HepG2 (cell line): ENCODE measurements around the gene MRPL38. TPM values are rescaled to one million over a fixed set of nuclear protein-coding genes. Genes with fewer than 3 reads are reported as not detected.

Experiments
- ERF ChIP-seq: IDR thresholded peaks from 2 replicates; pipeline ENCODE4 v1.6.1; 2018; ENCODE audit warnings: missing biosample characterization, missing genetic modification reagents
- FIP1L1 ChIP-seq: fragments of 200-400 bp; formaldehyde crosslinking; IDR thresholded peaks from 2 replicates; pipeline ENCODE4 v1.6.1; 2018; ENCODE audit warnings: low read depth, mild to moderate bottlenecking, low read length, moderate library complexity, borderline replicate concordance; ENCODE audit not compliant: insufficient read depth
- FOXC1 ChIP-seq: sonication (generic); formaldehyde crosslinking; IDR thresholded peaks from 2 replicates; pipeline ENCODE4 v1.8.0; 2022; ENCODE audit warnings: mild to moderate bottlenecking, missing genetic modification reagents, borderline replicate concordance
- GTF3A ChIP-seq: sonication (generic); formaldehyde crosslinking; conservative IDR thresholded peaks from 2 replicates; pipeline ENCODE4 v1.4.0; 2020; ENCODE audit warnings: mild to moderate bottlenecking, missing genetic modification reagents
- KDM4B ChIP-seq: sonication (generic); formaldehyde crosslinking; IDR thresholded peaks from 2 replicates; pipeline ENCODE4 v1.4.0; 2020; ENCODE audit warnings: missing genetic modification reagents
- MED13 ChIP-seq: sonication (generic); formaldehyde crosslinking; IDR thresholded peaks from 2 replicates; pipeline ENCODE4 v1.5.0; 2020; ENCODE audit warnings: missing genetic modification reagents
- NBN ChIP-seq: fragments of 450-650 bp; conservative IDR thresholded peaks from 2 replicates; pipeline ENCODE4 v1.6.1; 2017
- NR2F1 ChIP-seq, 2 experiments: fragments of 450-650 bp in 1 of 2; formaldehyde crosslinking in 1 of 2; IDR thresholded peaks; 2 replicates each; pipeline versions ENCODE4 v1.5.0 to v1.6.1; 2016 to 2020; ENCODE audit warnings: mild to moderate bottlenecking in 1 of 2, missing compliant biosample characterization in 1 of 2, missing genetic modification reagents in 1 of 2, moderate library complexity in 1 of 2
- PHF20 ChIP-seq: sonication (generic); formaldehyde crosslinking; IDR thresholded peaks from 2 replicates; pipeline ENCODE4 v1.5.0; 2020; ENCODE audit warnings: mild to moderate bottlenecking, missing genetic modification reagents
- RFXAP ChIP-seq: sonication (generic); formaldehyde crosslinking; IDR thresholded peaks from 2 replicates; pipeline ENCODE4 v1.4.0; 2020; ENCODE audit warnings: missing genetic modification reagents, borderline replicate concordance
- SATB2 ChIP-seq: sonication (generic); formaldehyde crosslinking; IDR thresholded peaks from 2 replicates; pipeline ENCODE4 v1.5.0; 2020; ENCODE audit warnings: missing genetic modification reagents
- ZNF136 ChIP-seq: sonication (generic); formaldehyde crosslinking; IDR thresholded peaks from 2 replicates; pipeline ENCODE4 v1.8.1; 2022; ENCODE audit warnings: low read depth, mild to moderate bottlenecking, moderate library complexity, missing genetic modification reagents
- ZNF160 ChIP-seq: sonication (generic); formaldehyde crosslinking; IDR thresholded peaks from 2 replicates; pipeline ENCODE4 v1.8.0; 2022; ENCODE audit warnings: mild to moderate bottlenecking, inconsistent platforms, missing genetic modification reagents
- ZNF224 ChIP-seq: sonication (generic); formaldehyde crosslinking; IDR thresholded peaks from 2 replicates; pipeline ENCODE4 v1.5.0; 2020; ENCODE audit warnings: mild to moderate bottlenecking, missing genetic modification reagents
- ZNF383 ChIP-seq: sonication (generic); formaldehyde crosslinking; IDR thresholded peaks from 2 replicates; pipeline ENCODE4 v1.4.0; 2020; ENCODE audit warnings: missing genetic modification reagents, mild to moderate bottlenecking, borderline replicate concordance
- ZNF660 ChIP-seq: sonication (generic); formaldehyde crosslinking; IDR thresholded peaks from 2 replicates; pipeline ENCODE4 v1.5.1; 2020; ENCODE audit warnings: mild to moderate bottlenecking, low read depth, missing genetic modification reagents, borderline replicate concordance
- ZNF737 ChIP-seq: sonication (generic); formaldehyde crosslinking; IDR thresholded peaks from 2 replicates; pipeline ENCODE4 v1.5.0; 2020; ENCODE audit warnings: missing genetic modification reagents, mild to moderate bottlenecking, borderline replicate concordance
- ZNF746 ChIP-seq: sonication (generic); formaldehyde crosslinking; IDR thresholded peaks from 2 replicates; pipeline ENCODE4 v1.8.0; 2022; ENCODE audit warnings: mild to moderate bottlenecking, missing genetic modification reagents
- polyA plus RNA-seq, 8 experiments: library from polyadenylated mRNA; depleted of rRNA in 3 of 8; stranded (reverse) in 7 of 8; unstranded in 1 of 8; fragments of >200 nt; fragmentation: Illumina TruSeq in 4 of 8; extraction: Trizol in 4 of 8; gene quantifications; 2 replicates each; pipeline versions ENCODE4 v1.2.1 to v1.2.3, GENCODE V29; 2011 to 2016; ENCODE audit warnings: low read depth in 4 of 8, missing spikeins in 1 of 8, mixed read lengths in 1 of 8; ENCODE audit not compliant: insufficient read depth in 1 of 8
- total RNA-seq, 5 experiments: library from RNA; depleted of rRNA; stranded (reverse); fragments of >200 nt; fragmentation: Illumina TruSeq; extraction: Trizol; gene quantifications; 2 replicates each; pipeline ENCODE4 v1.2.3, GENCODE V29; 2016; ENCODE audit warnings: low read depth in 1 of 5
- TF ChIP-seq, protein P1 (sequence below): sonication (generic); formaldehyde crosslinking; IDR thresholded peaks from 2 replicates; pipeline ENCODE4 v1.5.1; 2020; ENCODE audit warnings: missing genetic modification reagents, mild to moderate bottlenecking, borderline replicate concordance
- TF ChIP-seq, protein P2 (sequence below): sonication (generic); formaldehyde crosslinking; IDR thresholded peaks from 2 replicates; pipeline ENCODE4 v1.8.1; 2023; ENCODE audit warnings: missing genetic modification reagents, inconsistent platforms, borderline replicate concordance
- TF ChIP-seq, protein P3 (sequence below): sonication (generic); formaldehyde crosslinking; IDR thresholded peaks from 2 replicates; pipeline ENCODE4 v1.4.0; 2020; ENCODE audit warnings: missing genetic modification reagents

Gene MRPL38
- total and polyA plus RNA-seq, 2 of the 13 experiments (the other 11 are each of a cell fraction or from before 2014, with no cell fraction given): 83.7 to 125 TPM

DNA sequence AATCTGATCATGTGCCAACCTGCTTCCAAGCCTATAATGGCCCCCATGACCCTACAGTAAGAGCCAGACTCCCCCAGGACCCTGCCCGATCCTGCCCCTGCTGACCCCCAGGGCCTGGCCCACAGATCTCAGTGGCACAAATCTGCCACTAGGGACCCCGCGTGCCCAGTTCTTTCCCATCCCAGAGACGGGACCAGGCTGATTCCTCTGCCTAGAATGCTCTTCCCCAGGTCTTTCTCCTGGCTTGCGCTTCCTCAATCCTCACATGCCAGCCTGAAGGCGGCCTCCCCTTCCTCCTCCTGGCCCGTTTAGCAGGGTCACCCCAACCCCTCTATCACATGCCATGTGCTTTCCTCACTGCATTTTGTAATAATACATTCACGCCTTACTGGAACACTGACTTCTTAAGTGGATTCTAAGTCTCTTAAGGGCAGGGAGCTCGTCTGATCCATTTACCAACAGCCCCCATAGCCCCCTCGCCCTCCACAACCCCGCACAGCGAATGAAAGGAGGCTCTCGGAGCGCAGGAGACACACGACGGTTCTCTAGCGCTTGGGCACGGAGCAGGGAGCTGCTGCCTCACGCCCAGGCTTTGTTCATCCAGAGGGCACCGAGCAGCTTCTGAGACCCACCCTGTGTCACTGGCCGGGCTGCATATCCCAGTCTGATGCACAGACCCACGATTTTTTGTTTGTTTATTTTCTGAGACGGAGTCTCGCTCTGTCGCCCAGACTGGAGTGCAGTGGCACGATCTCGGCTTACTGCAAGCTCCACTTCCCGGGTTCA, 9.1 kb downstream of the MRPL38 start (continued):
- TF ChIP-seq MED13 (CRISPR knock-in tag) (no peak), ZNF224 (CRISPR knock-in tag) (no peak), ZNF660 (no peak), NBN (no peak), RFXAP (CRISPR knock-in tag) (peak; percentile 5; the same call in 1 of the 2 replicates), NR2F1 (CRISPR knock-in tag; IDR thresholded peaks at IDR 0.05) (0 out of 4 replicates have a peak, but pooled peaks of 1 of the 2 experiments have one; percentile 14), ZNF136 (CRISPR knock-in tag) (no peak), ZNF160 (CRISPR knock-in tag) (no peak), ZNF383 (no peak), PHF20 (CRISPR knock-in tag) (0 out of 2 replicates have a peak, but pooled peaks have one; percentile 5), GTF3A (0 out of 2 replicates have a peak, but pooled peaks have one; percentile 7), ERF (CRISPR knock-in tag) (no peak), FIP1L1 (no peak), FOXC1 (no peak), KDM4B (CRISPR knock-in tag) (no peak), ZNF746 (no peak), ZNF737 (CRISPR knock-in tag) (no peak), SATB2 (CRISPR knock-in tag) (no peak)
- TF ChIP-seq, protein P1, sequence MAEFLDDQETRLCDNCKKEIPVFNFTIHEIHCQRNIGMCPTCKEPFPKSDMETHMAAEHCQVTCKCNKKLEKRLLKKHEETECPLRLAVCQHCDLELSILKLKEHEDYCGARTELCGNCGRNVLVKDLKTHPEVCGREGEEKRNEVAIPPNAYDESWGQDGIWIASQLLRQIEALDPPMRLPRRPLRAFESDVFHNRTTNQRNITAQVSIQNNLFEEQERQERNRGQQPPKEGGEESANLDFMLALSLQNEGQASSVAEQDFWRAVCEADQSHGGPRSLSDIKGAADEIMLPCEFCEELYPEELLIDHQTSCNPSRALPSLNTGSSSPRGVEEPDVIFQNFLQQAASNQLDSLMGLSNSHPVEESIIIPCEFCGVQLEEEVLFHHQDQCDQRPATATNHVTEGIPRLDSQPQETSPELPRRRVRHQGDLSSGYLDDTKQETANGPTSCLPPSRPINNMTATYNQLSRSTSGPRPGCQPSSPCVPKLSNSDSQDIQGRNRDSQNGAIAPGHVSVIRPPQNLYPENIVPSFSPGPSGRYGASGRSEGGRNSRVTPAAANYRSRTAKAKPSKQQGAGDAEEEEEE (CRISPR knock-in tag): no peak
- TF ChIP-seq, protein P2, sequence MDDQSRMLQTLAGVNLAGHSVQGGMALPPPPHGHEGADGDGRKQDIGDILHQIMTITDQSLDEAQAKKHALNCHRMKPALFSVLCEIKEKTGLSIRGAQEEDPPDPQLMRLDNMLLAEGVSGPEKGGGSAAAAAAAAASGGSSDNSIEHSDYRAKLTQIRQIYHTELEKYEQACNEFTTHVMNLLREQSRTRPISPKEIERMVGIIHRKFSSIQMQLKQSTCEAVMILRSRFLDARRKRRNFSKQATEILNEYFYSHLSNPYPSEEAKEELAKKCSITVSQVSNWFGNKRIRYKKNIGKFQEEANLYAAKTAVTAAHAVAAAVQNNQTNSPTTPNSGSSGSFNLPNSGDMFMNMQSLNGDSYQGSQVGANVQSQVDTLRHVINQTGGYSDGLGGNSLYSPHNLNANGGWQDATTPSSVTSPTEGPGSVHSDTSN: no peak
- TF ChIP-seq, protein P3, sequence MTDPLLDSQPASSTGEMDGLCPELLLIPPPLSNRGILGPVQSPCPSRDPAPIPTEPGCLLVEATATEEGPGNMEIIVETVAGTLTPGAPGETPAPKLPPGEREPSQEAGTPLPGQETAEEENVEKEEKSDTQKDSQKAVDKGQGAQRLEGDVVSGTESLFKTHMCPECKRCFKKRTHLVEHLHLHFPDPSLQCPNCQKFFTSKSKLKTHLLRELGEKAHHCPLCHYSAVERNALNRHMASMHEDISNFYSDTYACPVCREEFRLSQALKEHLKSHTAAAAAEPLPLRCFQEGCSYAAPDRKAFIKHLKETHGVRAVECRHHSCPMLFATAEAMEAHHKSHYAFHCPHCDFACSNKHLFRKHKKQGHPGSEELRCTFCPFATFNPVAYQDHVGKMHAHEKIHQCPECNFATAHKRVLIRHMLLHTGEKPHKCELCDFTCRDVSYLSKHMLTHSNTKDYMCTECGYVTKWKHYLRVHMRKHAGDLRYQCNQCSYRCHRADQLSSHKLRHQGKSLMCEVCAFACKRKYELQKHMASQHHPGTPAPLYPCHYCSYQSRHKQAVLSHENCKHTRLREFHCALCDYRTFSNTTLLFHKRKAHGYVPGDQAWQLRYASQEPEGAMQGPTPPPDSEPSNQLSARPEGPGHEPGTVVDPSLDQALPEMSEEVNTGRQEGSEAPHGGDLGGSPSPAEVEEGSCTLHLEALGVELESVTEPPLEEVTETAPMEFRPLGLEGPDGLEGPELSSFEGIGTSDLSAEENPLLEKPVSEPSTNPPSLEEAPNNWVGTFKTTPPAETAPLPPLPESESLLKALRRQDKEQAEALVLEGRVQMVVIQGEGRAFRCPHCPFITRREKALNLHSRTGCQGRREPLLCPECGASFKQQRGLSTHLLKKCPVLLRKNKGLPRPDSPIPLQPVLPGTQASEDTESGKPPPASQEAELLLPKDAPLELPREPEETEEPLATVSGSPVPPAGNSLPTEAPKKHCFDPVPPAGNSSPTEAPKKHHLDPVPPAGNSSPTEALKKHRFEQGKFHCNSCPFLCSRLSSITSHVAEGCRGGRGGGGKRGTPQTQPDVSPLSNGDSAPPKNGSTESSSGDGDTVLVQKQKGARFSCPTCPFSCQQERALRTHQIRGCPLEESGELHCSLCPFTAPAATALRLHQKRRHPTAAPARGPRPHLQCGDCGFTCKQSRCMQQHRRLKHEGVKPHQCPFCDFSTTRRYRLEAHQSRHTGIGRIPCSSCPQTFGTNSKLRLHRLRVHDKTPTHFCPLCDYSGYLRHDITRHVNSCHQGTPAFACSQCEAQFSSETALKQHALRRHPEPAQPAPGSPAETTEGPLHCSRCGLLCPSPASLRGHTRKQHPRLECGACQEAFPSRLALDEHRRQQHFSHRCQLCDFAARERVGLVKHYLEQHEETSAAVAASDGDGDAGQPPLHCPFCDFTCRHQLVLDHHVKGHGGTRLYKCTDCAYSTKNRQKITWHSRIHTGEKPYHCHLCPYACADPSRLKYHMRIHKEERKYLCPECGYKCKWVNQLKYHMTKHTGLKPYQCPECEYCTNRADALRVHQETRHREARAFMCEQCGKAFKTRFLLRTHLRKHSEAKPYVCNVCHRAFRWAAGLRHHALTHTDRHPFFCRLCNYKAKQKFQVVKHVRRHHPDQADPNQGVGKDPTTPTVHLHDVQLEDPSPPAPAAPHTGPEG: no peak
